ENCODE results near the gene TRMT61A.

The TRMT61A gene

GRCh38 chr14:103581954-103582703 lies 53.1 kb downstream of the TRMT61A start:
- H3K27ac ChIP-seq, result no peak overlapping the region
- TF ChIP-seq ZFX (IDR thresholded peaks at IDR 0.05), result no peak
- TF ChIP-seq CTCF (conservative IDR thresholded peaks at IDR 0.05), result no peak

GRCh38 chr14:103584326-103584915 lies 55.4 kb downstream of the TRMT61A start:
- no peak overlapping the region for H3K27ac ChIP-seq
- TF ChIP-seq CTCF (conservative IDR thresholded peaks at IDR 0.05), result no peak
- TF ChIP-seq ZFX (IDR thresholded peaks at IDR 0.05), result no peak

Measured in C4-2B (cell line).